Ascending aorta (tissue), 2 donors: ENCODE measurements around the gene NAV2. TPM values are rescaled to one million over a fixed set of nuclear protein-coding genes. Genes with fewer than 3 reads are reported as not detected.

Experiments
- DNase-seq, 2 donors: peaks; one replicate each; pipeline ENCODE4 v3.0.0-alpha.2; 2019; ENCODE audit warnings: low spot score in 2 of 2
- H3K27ac ChIP-seq, 2 donors: fragments of 200-600 bp; sonication (generic); one replicate each; pipeline ENCODE4 v1.5.1; 2016 to 2017; ENCODE audit warnings: mild to moderate bottlenecking in 1 of 2
- H3K27me3 ChIP-seq: fragments of 200-600 bp; sonication (generic); one replicate; pipeline ENCODE4 v1.5.1; 2017
- H3K36me3 ChIP-seq, 2 donors: fragments of 200-600 bp; sonication (generic); one replicate each; pipeline ENCODE4 v1.5.1; 2016
- H3K4me1 ChIP-seq, 2 donors: fragments of 200-600 bp; sonication (generic); one replicate each; pipeline ENCODE4 v1.5.1; 2016 to 2017; ENCODE audit warnings: mild to moderate bottlenecking in 1 of 2
- H3K4me3 ChIP-seq, 2 donors: fragments of 200-600 bp; sonication (generic); one replicate each; pipeline ENCODE4 v1.5.1; 2016 to 2017; ENCODE audit warnings: mild to moderate bottlenecking in 1 of 2
- H3K9me3 ChIP-seq, 2 donors: fragments of 200-600 bp; sonication (generic); one replicate each; pipeline ENCODE4 v1.5.1; 2016
- intact Hi-C: fragments of 100-400 bp; cut with DNase I; formaldehyde crosslinking; loops from one replicate; pipeline ENCODE4 v1.15.1; 2023
- total RNA-seq: library from RNA; depleted of rRNA; stranded (reverse); fragments of >200 nt; gene quantifications from one replicate; pipeline ENCODE4 v1.1.0, GENCODE V29; 2016
- TF ChIP-seq, protein P1 (sequence below), 3 experiments: fragments of 200-600 bp in 2 of 3; fragments of 450-650 bp in 1 of 3; sonication (generic) in 2 of 3; IDR thresholded peaks; one replicate each; pipeline ENCODE4 v1.5.1; 2016 to 2019; ENCODE audit warnings: antibody characterized with exemption in 3 of 3, mild to moderate bottlenecking in 1 of 3, moderate library complexity in 1 of 3

Gene NAV2
- total RNA-seq, 1 donor from 2014 or later = 62.6 TPM

DNA sequence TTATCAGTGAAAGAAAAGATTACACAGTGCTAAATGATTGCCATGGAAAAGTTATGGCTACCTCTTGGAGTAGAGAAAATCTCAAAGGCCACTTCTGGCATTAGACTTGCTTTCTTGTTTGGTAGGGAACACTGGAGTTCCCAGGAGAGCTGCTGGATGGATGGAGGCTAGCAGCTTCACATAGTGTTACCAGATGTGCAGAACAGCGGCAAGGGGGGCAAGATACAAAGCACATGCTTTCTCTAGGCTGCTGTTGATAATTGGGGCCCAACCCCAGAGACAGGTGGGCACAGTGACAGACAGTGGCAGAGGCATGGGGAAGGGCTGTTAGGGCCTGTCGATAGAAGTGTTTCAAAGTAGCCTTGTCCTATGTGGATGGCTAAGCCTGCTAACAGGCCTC lies 352.8 kb downstream of the NAV2 start:
- Histone ChIP-seq H3K4me3 (no peak overlapping the region), H3K27me3 (no peaks in the 10 kb centered on the region), H3K27ac (no peak overlapping the region), H3K4me1 (peaks cover 0 to 5% of the 10 kb centered on the region in 2 donors), H3K36me3 (peaks cover 59 to 78% of the 10 kb centered on the region in 2 donors), H3K9me3 (no peaks in the 10 kb centered on the region)
- TF ChIP-seq, protein P1, sequence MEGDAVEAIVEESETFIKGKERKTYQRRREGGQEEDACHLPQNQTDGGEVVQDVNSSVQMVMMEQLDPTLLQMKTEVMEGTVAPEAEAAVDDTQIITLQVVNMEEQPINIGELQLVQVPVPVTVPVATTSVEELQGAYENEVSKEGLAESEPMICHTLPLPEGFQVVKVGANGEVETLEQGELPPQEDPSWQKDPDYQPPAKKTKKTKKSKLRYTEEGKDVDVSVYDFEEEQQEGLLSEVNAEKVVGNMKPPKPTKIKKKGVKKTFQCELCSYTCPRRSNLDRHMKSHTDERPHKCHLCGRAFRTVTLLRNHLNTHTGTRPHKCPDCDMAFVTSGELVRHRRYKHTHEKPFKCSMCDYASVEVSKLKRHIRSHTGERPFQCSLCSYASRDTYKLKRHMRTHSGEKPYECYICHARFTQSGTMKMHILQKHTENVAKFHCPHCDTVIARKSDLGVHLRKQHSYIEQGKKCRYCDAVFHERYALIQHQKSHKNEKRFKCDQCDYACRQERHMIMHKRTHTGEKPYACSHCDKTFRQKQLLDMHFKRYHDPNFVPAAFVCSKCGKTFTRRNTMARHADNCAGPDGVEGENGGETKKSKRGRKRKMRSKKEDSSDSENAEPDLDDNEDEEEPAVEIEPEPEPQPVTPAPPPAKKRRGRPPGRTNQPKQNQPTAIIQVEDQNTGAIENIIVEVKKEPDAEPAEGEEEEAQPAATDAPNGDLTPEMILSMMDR (IDR thresholded peaks at IDR 0.05) = no peak
- DNase-seq = no peak
- intact Hi-C loops = no loop called here

DNA sequence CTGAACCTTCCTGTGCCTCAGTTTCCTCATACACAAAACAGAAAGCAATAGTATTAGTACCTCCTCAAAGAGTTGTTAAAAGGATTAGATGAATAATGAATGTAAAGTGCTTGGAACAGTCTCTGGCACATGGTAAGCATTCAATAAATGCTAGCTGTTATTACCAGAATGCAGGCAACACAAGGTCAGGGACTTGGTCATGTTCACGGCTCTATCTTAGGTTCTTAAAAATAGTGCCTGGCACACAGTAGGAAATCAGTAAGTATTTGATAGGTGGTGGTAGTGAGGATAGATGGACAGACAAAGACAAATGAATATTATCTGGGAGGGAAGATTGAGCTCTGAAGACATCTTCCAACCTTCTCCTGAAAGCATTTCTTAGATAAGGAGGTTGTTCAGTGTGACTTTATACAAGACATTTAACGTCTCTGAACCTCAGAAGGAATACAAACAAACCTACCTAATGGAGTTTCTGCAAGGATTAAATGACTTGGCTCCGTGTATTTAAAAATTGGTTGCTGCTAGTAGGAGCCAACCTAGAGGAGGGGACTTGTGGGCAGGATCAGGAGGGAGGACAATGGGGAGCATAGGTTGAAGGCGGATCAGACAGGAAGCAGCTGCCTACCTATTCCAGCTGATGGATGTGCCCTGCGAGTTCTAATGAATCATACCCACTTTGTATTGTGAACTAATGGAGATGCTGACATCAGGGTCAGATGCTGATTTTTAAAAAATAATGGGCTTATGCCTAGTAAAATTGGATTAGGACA lies 353.6 kb downstream of the NAV2 start:
- Histone ChIP-seq H3K36me3 (peaks cover 53 to 72% of the 10 kb centered on the region in 2 donors), H3K4me1 (peaks cover 0 to 6% of the 10 kb centered on the region in 2 donors), H3K27me3 (no peaks in the 10 kb centered on the region), H3K4me3 (no peak overlapping the region), H3K9me3 (no peaks in the 10 kb centered on the region), H3K27ac (no peak overlapping the region)
- no peak for DNase-seq
- TF ChIP-seq, protein P1 (IDR thresholded peaks at IDR 0.05) = no peak
- intact Hi-C loops = no loop called here

DNA sequence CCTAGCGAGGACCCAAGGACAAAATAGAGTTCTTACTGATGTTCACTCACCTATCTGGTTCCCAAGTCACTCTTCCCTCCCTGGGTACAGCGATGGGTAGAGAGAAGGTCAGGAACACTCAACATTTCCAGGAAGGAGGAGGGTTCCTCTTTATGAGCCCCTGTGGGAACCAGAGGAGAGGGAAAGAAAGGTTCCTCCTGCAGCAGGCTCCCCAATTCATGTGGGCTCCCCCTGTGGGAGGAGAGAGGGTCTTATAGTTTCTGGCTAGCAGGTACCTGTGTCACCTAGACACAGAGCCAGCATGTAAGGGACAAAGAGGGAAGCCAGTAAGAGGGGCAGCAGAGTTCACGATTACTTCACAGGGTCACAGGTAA lies 354.1 kb downstream of the NAV2 start:
- Histone ChIP-seq H3K9me3 (no peaks in the 10 kb centered on the region), H3K27ac (no peak overlapping the region), H3K4me1 (peaks cover 0 to 6% of the 10 kb centered on the region in 2 donors), H3K27me3 (no peaks in the 10 kb centered on the region), H3K4me3 (no peak overlapping the region), H3K36me3 (peaks cover 48 to 66% of the 10 kb centered on the region in 2 donors)
- intact Hi-C loops = no loop called here
- DNase-seq = no peak
- TF ChIP-seq, protein P1 (IDR thresholded peaks at IDR 0.05) = no peak

DNA sequence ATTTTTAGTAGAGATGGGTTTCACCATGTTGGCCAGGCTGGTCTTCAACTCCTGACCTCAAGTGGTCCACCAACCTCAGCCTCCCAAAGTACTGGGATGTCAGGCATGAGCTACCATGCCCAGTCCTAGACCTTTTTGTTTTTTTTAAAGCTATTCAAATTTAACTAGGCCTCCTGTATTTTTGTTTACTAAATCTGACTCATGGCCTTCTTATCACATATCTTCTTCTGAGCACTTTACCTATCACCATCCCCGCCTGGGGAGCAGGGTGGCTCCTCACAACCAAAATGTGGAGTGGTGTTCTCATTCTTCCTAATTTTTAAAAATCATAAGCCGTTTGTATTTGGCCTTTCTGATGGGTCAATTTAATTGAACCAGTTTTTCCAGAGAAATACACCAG lies 355.0 kb downstream of the NAV2 start:
- peaks cover 46 to 57% of the 10 kb centered on the region in 2 donors for H3K36me3 ChIP-seq

DNA sequence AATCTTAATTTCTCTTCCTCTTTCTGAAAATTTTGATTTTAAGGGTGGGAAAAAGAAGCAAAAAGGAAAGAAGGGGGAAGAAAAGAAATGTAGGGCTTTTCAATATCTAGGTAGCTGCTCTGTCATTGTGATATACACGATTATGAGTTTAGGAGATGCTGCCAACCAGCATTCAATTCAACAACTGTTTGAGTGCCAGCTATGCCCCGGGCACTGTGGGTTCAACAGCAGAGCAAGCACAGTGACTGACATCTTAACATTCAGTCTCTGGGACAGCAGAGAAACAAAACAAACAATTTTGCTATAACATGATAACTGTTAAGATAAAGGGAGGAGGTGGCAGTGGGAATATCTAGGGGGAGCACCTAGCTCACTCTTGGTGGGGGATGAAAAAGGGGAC lies 356.1 kb downstream of the NAV2 start:
- H3K4me1 ChIP-seq = peaks cover 0 to 6% of the 10 kb centered on the region in 2 donors
- H3K27ac ChIP-seq = peak overlapping the region; percentile 7 to 39
- no peak for DNase-seq
- H3K9me3 ChIP-seq = no peaks in the 10 kb centered on the region
- H3K36me3 ChIP-seq = peaks cover 36 to 47% of the 10 kb centered on the region in 2 donors
- intact Hi-C loops = no loop called here
- H3K4me3 ChIP-seq = no peak overlapping the region
- TF ChIP-seq, protein P1 (IDR thresholded peaks at IDR 0.05) = no peak
- H3K27me3 ChIP-seq = no peaks in the 10 kb centered on the region

More for the DNA sequence above, 355.0 kb downstream of the NAV2 start:
- peak overlapping the region in 1 of 2 donors; percentile 7 for H3K27ac ChIP-seq
- intact Hi-C loops = no loop called here
- no peak overlapping the region for H3K4me3 ChIP-seq
- H3K4me1 ChIP-seq = peaks cover 0 to 6% of the 10 kb centered on the region in 2 donors
- H3K27me3 ChIP-seq = no peaks in the 10 kb centered on the region
- DNase-seq = no peak
- no peaks in the 10 kb centered on the region for H3K9me3 ChIP-seq
- TF ChIP-seq, protein P1 (IDR thresholded peaks at IDR 0.05) = no peak
